Naive thymus-derived CD8-positive, alpha-beta T cell (primary cell): ENCODE data around the gene PLPPR3. TPM values are rescaled to one million over a fixed set of nuclear protein-coding genes. Genes with fewer than 3 reads are reported as not detected.
"Not testable (repeated sequence)": the region's sequence is repeated elsewhere in the genome, so short reads cannot be mapped to it uniquely, and the experiment has no call there.

ENCODE experiments used
- ATAC-seq, 2 donors: fragments of 150-1000 bp; cut with Tn5 transposase in 1 of 2; sonication (Bioruptor Pico), chemical (Tn5 transposase) in 1 of 2; 1 replicate in 1 of 2; 2 replicates in 1 of 2; pipeline ENCODE4 v1.10.0; 2021; ENCODE audit warnings: mild to moderate bottlenecking in 2 of 2, moderate library complexity in 2 of 2
- POLR2A ChIA-PET: fragments of 350-600 bp; sonication (Branson Sonifier 250); formaldehyde crosslinking; loops from one replicate; lab custom pipeline; 2021; ENCODE audit warnings: antibody characterized with exemption; lab: Charles Lee
- DNase-seq, 10 donors: peaks; one replicate each; pipeline versions ENCODE4 v3.0.0 to v3.0.0-alpha.2; 2020 to 2022
- H3K27ac Mint-ChIP-seq, 10 donors: one replicate each; pipeline ENCODE4 v1.8.0; 2020 to 2022; ENCODE audit warnings: mild to moderate bottlenecking in 10 of 10, mixed read lengths in 10 of 10, moderate library complexity in 4 of 10, inconsistent platforms in 1 of 10
- H3K27me3 Mint-ChIP-seq, 5 donors: one replicate each; pipeline ENCODE4 v1.8.0; 2021 to 2022; ENCODE audit warnings: mixed read lengths in 5 of 5
- H3K36me3 Mint-ChIP-seq, 3 donors: one replicate each; pipeline ENCODE4 v1.8.0; 2020 to 2022; ENCODE audit warnings: mixed read lengths in 3 of 3, mild to moderate bottlenecking in 2 of 3, inconsistent platforms in 1 of 3
- H3K4me1 Mint-ChIP-seq, 4 donors: one replicate each; pipeline ENCODE4 v1.8.0; 2021 to 2022; ENCODE audit warnings: mixed read lengths in 4 of 4
- H3K4me3 Mint-ChIP-seq, 10 donors: one replicate each; pipeline ENCODE4 v1.8.0; 2020 to 2022; ENCODE audit warnings: mild to moderate bottlenecking in 10 of 10, mixed read lengths in 10 of 10, moderate library complexity in 6 of 10, inconsistent platforms in 1 of 10
- H3K9me3 Mint-ChIP-seq, 9 donors: one replicate each; pipeline ENCODE4 v1.8.0; 2020 to 2022; ENCODE audit warnings: mixed read lengths in 9 of 9, mild to moderate bottlenecking in 3 of 9, inconsistent platforms in 1 of 9, moderate library complexity in 1 of 9
- polyA plus RNA-seq, 3 donors: library from polyadenylated mRNA; unstranded; fragments of 300-500 nt; fragmentation: Illumina TruSeq; gene quantifications; one replicate each; pipeline ENCODE4 v1.2.3, GENCODE V29; 2021
- total RNA-seq, 8 experiments: library from RNA in 2 of 8; stranded (reverse) in 2 of 8; gene quantifications; one replicate each; pipeline ENCODE4 v1.2.3 and lab custom pipeline; 2021 to 2026

The PLPPR3 gene
- total and polyA plus RNA-seq, 5 experiments from 2014 or later, result not detected

DNA sequence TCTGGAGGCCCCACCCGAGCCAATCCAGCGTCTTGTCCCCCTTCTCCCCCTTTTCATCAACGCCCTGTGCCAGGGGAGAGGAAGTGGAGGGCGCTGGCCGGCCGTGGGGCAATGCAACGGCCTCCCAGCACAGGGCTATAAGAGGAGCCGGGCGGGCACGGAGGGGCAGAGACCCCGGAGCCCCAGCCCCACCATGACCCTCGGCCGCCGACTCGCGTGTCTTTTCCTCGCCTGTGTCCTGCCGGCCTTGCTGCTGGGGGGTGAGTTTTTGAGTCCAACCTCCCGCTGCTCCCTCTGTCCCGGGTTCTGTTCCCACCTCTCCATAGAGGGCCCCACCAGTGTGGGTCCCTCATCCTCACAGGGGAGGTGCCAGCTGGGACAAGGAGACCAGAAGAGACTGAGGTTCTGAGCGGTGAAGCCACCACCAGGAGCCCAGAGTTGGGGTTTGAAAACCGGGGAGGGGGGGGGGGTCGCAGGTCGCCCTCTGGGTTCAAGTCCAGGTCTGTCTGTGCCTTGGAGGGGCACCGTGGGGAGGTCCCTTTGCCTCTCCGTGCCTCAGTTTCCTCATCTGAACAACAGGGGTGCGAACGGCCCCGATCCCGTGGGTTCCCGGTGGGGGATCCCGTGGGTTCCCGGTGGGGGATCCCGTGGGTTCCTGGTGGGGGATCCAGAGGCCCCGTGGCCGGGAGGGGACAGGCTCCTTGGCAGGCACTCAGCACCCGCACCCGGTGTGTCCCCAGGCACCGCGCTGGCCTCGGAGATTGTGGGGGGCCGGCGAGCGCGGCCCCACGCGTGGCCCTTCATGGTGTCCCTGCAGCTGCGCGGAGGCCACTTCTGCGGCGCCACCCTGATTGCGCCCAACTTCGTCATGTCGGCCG, 30.6 kb upstream of the PLPPR3 start, which contains the start of gene ELANE:
TSS of gene ELANE (plus strand) at position 168 of the 878 bp plus-strand sequence. CDS start at position 194, 26 bp downstream.
- H3K27ac Mint-ChIP-seq, result no peak within 1 kb of the TSS
- no peak within 1 kb of the TSS for H3K4me3 Mint-ChIP-seq

DNA sequence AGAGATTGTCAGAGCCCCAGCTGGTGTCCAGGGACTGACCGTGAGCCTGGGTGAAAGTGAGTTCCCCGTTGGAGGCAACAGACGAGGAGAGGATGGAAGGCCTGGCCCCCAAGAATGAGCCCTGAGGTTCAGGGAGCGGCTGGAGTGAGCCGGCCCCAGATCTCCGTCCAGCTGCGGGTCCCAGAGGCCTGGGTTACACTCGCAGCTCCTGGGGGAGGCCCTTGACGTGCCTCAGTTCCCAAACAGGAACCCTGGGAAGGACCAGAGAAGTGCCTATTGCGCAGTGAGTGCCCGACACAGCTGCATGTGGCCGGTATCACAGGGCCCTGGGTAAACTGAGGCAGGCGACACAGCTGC, 29.2 kb upstream of the PLPPR3 start:
- Mint-ChIP-seq H3K36me3 (no peaks in the 10 kb centered on the region), H3K27ac (no peak overlapping the region), H3K27me3 (peaks cover 5 to 58% (median 24%) of the 10 kb centered on the region in 5 donors), H3K4me1 (no peaks in the 10 kb centered on the region), H3K4me3 (no peak overlapping the region), H3K9me3 (no peaks in the 10 kb centered on the region)
- ATAC-seq (no peak), DNase-seq (no peak)
- POLR2A ChIA-PET, result interaction anchor here (0.8 kb wide), 1 partner anchor 9 kb away, joined by 3 read pairs; no protein-coding TSS in a partner anchor

More for the DNA sequence above, 30.6 kb upstream of the PLPPR3 start, which contains the start of gene ELANE:
- Mint-ChIP-seq H3K36me3 (no peaks in the 10 kb centered on the region), H3K27me3 (peaks cover 1 to 48% (median 14%) of the 10 kb centered on the region in 5 donors), H3K4me1 (peaks cover 0 to 2% (median 1%) of the 10 kb centered on the region in 4 donors), H3K9me3 (no peaks in the 10 kb centered on the region)
- POLR2A ChIA-PET, result interaction anchor here (0.6 kb wide), 1 partner anchor 114 kb away, joined by 3 read pairs; no protein-coding TSS in a partner anchor
- ATAC-seq, result no peak
- DNase-seq, result no peak

DNA sequence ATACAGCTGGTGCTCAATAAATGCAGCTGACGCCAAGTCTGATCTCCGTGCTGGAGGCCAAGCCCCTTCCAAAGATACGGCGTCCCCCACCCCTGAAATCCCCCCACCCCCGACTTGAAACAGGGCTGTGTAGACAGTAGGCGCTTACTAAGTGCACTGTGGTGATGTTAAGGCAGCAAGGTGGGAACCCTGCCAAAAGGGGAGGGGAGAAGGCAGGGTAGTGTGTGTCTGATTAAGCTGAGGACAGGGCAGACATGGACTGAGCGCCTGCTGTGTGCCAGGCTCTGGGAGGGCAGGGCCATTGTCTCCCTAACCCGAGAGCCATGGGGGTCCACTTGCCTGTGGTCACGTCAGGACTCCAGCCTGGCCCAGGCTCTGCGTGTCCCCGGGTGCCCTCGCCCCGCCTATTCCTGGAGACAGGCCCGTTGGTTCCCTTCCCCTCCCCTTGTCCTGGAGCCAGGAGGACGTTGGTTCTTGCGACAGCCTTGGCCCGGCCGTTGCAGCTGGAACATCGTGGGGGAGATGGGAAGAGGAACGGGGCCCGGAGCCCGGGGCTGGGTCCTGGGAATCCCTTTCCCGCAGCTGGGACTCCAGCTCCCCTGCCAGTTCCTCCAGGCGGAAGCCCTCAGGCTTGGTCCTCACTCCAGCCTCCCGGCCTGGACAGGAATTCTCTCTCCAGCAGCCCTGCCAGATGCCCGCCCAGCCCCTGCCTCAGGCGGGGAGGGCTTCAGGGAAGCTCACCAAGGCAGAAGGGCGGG, 28.6 kb upstream of the PLPPR3 start:
- peaks cover 0 to 4% (median 0%) of the 10 kb centered on the region in 3 donors for H3K36me3 Mint-ChIP-seq
- POLR2A ChIA-PET, result interaction anchor here (0.6 to 0.8 kb wide), 2 partner anchors 10 to 48 kb away, joined by 3 read pairs; no protein-coding TSS in a partner anchor
- ATAC-seq (no peak), DNase-seq (no peak)
- no peak overlapping the region for H3K4me3 Mint-ChIP-seq
- H3K27me3 Mint-ChIP-seq, result peaks cover 10 to 63% (median 29%) of the 10 kb centered on the region in 5 donors
- H3K9me3 Mint-ChIP-seq, result no peaks in the 10 kb centered on the region
- H3K27ac Mint-ChIP-seq, result no peak overlapping the region
- H3K4me1 Mint-ChIP-seq, result no peaks in the 10 kb centered on the region

DNA sequence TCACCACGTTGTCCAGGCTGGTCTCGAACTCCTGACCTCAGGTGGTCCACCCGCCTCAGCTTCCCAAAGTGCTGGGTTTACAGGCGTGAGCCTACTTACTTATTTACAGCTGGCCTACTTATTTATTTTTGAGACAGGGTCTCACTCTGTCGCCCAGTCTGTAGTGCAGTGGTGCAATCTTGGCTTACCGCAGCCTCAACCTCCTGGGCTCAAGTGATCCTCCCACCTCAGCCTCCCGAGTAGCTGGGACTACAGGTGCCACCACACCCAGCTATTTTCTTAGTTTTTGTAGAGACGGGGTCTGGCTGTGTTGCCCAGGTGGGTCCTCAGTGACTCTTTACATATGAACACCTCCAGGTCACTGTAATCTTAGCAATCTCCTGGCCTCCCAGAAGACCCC, 27.4 kb upstream of the PLPPR3 start:
- not testable (repeated sequence) for ATAC-seq, DNase-seq, H3K9me3 Mint-ChIP-seq, H3K4me3 Mint-ChIP-seq, H3K36me3 Mint-ChIP-seq, H3K4me1 Mint-ChIP-seq, H3K27ac Mint-ChIP-seq
- POLR2A ChIA-PET, result interaction anchor here (0.7 kb wide), 1 partner anchor 53 kb away, joined by 3 read pairs; no protein-coding TSS in a partner anchor
- H3K27me3 Mint-ChIP-seq, result peaks cover 13 to 71% (median 34%) of the 10 kb centered on the region in 5 donors

DNA sequence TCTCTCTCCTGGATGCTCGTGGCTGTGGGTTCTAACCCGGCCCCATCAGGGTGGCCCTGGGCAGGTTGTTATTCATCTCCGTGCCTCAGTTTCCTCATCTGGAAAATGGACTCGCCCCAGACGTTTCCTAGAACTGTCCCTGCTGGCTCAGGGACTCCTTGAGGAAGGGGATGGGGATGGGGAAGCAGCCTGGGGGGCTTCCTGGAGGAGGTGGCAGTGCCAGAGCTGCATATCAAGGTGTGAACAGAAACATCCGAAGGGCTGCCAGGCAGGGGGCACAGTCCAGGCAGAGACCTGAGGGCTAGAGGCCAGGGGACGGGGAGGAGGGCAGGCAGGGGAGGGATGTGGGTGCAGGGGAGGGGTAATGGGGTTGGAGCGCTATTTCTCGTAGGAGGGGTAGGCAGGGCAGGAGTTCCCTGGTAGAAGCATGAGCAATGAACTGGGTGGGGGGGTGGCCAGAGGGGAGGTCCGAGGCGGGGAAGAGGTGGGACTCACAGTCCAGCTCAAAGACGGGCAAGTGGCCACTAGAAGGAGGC, 26.7 kb upstream of the PLPPR3 start:
- Mint-ChIP-seq H3K4me3 (no peak overlapping the region), H3K27me3 (peaks cover 13 to 71% (median 34%) of the 10 kb centered on the region in 5 donors), H3K9me3 (peaks cover 0 to 3% (median 0%) of the 10 kb centered on the region in 9 donors), H3K36me3 (peaks cover 0 to 7% (median 0%) of the 10 kb centered on the region in 3 donors), H3K27ac (no peak overlapping the region), H3K4me1 (peaks cover 3 to 7% (median 4%) of the 10 kb centered on the region in 4 donors)
- ATAC-seq (no peak), DNase-seq (no peak)
- POLR2A ChIA-PET, result no interaction called here

DNA sequence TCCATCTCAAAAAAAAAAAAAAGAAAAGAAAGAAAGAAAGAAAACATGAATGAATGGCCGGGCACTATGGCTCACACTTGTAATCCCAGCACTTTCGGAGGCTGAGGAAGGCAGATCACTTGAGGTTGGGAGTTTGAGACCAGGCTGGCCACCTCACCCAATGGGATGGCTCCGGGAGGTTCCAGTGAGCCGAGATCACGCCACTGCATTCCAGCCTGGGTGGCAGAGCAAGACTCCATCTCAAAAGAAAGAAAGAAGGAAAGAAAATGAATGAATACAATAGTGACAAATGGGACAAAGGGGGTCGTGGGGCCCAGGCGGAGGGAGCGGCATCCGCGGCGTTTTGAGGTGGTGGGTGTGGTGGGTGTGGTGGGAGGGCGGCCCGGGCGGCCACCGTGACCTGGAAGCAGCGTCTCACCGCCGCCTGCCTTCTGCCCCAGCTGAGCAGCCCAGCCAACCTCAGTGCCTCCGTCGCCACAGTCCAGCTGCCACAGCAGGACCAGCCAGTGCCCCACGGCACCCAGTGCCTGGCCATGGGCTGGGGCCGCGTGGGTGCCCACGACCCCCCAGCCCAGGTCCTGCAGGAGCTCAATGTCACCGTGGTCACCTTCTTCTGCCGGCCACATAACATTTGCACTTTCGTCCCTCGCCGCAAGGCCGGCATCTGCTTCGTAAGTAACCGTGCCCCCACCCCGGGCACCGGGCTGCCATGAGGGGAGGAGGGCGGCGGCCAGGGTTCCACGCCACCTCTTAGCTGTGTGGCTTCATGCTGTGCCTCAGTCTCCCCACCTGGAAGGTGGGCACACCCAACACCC, 24.2 kb upstream of the PLPPR3 start:
- POLR2A ChIA-PET, result no interaction called here
- no peak for ATAC-seq
- no peak for DNase-seq
- Mint-ChIP-seq H3K36me3 (peaks cover 0 to 7% (median 0%) of the 10 kb centered on the region in 3 donors), H3K4me1 (peaks cover 3 to 13% (median 6%) of the 10 kb centered on the region in 4 donors), H3K9me3 (peaks cover 0 to 3% (median 0%) of the 10 kb centered on the region in 9 donors), H3K27ac (no peak overlapping the region), H3K4me3 (peak overlapping the region in 1 of 10 donors; percentile 49), H3K27me3 (peaks cover 16 to 75% (median 43%) of the 10 kb centered on the region in 5 donors)

DNA sequence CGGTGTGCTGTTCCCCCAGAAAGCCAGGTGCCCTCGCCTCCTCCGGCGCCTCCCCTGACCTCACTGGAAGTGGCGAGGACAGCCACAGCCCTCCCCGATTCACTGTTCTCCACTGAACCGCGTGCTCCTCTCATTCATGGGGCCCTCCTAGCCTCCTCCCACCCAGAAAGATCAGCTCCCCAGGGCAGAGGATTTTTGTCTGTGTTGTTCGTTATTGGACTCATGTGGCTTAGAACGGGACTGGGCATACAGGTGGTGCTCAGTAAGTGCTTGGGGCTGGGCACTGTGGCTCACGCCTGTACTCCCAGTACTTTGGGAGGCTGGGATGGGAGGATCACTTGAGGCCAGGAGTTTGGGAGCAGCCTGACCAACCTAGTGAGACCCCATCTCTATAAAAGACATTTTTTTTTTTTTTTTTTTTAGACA, 22.8 kb upstream of the PLPPR3 start:
- Mint-ChIP-seq H3K4me1 (peaks cover 3 to 13% (median 6%) of the 10 kb centered on the region in 4 donors), H3K4me3 (peak overlapping the region in 6 of 10 donors; percentile 13 to 79 (median 54)), H3K36me3 (peaks cover 0 to 7% (median 0%) of the 10 kb centered on the region in 3 donors), H3K27ac (no peak overlapping the region), H3K9me3 (peaks cover 0 to 3% (median 0%) of the 10 kb centered on the region in 9 donors), H3K27me3 (peaks cover 16 to 66% (median 43%) of the 10 kb centered on the region in 5 donors)
- DNase-seq, result peak in 3 of 10 donors; percentile 22 to 33 (median 22)
- POLR2A ChIA-PET, result no interaction called here
- peak; percentile 55 to 80 for ATAC-seq

DNA sequence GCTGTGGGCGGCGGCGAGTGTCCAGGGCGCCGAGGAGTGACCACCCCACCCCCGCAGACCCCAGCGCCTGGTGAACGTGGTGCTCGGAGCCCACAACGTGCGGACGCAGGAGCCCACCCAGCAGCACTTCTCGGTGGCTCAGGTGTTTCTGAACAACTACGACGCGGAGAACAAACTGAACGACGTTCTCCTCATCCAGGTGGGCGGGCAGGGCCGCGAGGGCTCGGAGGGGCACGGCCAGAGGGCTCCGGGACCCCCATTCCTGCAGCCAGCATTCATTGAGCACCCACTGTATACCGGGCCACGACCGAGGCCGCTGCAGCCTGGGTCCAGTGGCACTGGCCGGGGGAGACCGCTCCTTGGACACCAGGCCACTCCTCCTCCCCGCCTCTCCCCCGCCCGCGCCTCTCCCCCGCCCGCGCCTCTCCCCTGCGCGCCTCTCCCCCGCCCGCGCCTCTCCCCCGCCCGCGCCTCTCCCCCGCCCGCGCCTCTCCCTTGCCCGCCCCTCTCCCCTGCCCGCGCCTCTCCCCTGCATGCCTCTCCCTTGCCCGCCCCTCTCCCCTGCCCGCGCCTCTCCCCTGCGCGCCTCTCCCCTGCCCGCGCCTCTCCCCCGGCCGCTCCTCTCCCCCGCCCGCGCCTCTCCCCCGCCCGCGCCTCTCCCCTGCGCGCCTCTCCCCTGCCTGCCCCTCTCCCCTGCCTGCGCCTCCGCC, 22.2 kb upstream of the PLPPR3 start:
- ATAC-seq, result no peak
- POLR2A ChIA-PET, result no interaction called here
- Mint-ChIP-seq H3K27ac (no peak overlapping the region), H3K27me3 (peaks cover 15 to 60% (median 43%) of the 10 kb centered on the region in 5 donors), H3K4me1 (peaks cover 3 to 13% (median 6%) of the 10 kb centered on the region in 4 donors), H3K9me3 (peaks cover 0 to 3% (median 0%) of the 10 kb centered on the region in 9 donors), H3K36me3 (peaks cover 0 to 7% (median 0%) of the 10 kb centered on the region in 3 donors), H3K4me3 (peak overlapping the region in 3 of 10 donors; percentile 71 to 79 (median 74))
- no peak for DNase-seq

DNA sequence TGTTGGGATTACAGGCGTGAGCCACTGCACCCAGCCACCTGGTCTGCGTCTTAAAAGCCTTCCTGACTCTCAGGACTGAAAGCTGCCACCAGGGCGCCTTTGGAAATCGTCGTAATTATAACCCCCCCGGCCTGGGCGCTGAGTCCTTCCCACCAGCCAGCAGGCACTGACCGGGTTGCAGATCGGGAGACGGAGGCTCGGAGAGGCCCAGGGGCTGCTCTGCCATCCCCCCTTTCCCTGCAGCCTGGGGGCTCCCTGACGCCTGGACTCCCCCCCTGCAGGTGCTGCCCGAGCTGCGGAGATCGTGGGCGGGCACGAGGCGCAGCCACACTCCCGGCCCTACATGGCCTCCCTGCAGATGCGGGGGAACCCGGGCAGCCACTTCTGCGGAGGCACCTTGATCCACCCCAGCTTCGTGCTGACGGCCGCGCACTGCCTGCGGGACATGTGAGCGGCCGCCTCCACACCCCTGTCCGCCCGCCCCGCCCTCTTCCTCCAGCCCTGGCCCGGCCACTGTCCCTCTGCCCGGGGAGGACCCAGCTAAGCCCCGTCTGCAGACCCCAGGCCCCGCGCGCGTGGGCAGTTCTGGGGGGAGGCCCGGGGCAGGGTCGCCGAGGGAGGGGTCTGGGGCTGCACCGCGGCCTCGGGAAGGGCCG, 21.6 kb upstream of the PLPPR3 start:
- no peak overlapping the region for H3K27ac Mint-ChIP-seq
- peak overlapping the region in 2 of 10 donors; percentile 9 to 36 for H3K4me3 Mint-ChIP-seq
- H3K27me3 Mint-ChIP-seq, result peaks cover 15 to 55% (median 38%) of the 10 kb centered on the region in 5 donors
- POLR2A ChIA-PET, result no interaction called here
- peaks cover 0 to 7% (median 0%) of the 10 kb centered on the region in 3 donors for H3K36me3 Mint-ChIP-seq
- ATAC-seq (peak; percentile 44 to 54), DNase-seq (no peak)
- H3K9me3 Mint-ChIP-seq, result peaks cover 0 to 3% (median 0%) of the 10 kb centered on the region in 9 donors
- H3K4me1 Mint-ChIP-seq, result peaks cover 3 to 13% (median 6%) of the 10 kb centered on the region in 4 donors

DNA sequence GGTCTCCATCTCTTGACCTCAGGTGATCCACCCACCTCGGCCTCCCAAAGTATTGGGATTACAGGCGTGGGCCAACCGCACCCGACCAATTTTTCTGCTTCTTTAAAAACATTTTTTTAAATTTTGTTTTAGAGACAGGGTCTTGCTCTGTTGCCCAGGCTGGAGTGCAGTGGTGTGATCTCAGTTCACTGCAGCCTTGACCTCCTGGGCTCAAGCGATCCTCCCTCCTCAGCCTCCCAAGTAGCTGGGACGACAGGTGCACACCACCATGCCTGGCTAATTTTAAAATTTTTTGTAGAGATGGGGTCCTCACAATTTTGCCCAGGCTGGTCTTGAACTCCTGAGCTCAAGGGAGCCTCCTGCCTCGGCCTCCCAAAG, 21.0 kb upstream of the PLPPR3 start:
- POLR2A ChIA-PET, H3K27ac Mint-ChIP-seq, H3K36me3 Mint-ChIP-seq, ATAC-seq, DNase-seq, H3K9me3 Mint-ChIP-seq: not testable (repeated sequence)
- peak overlapping the region in 1 of 10 donors; percentile 36 for H3K4me3 Mint-ChIP-seq
- H3K27me3 Mint-ChIP-seq, result peaks cover 15 to 50% (median 33%) of the 10 kb centered on the region in 5 donors
- peaks cover 3 to 13% (median 6%) of the 10 kb centered on the region in 4 donors for H3K4me1 Mint-ChIP-seq
